Lower leg skin (tissue), 3 donors: ENCODE measurements around the gene DDB1.

Experiments
- CTCF ChIP-seq, 3 donors: fragments of 450-650 bp; IDR thresholded peaks; one replicate each; pipeline ENCODE4 v1.5.1; 2016; ENCODE audit warnings: antibody characterized with exemption in 3 of 3, mild to moderate bottlenecking in 3 of 3, moderate library complexity in 2 of 3
- POLR2A ChIP-seq, 2 donors: fragments of 450-650 bp; IDR thresholded peaks; one replicate each; pipeline ENCODE4 v1.6.1; 2016 to 2017; ENCODE audit warnings: antibody characterized with exemption in 2 of 2, mild to moderate bottlenecking in 1 of 2, moderate library complexity in 1 of 2

GRCh38 chr11:61380884-61381283, 48.0 kb upstream of the DDB1 start:
- TF ChIP-seq CTCF (IDR thresholded peaks at IDR 0.05): no peak
- no peak for TF ChIP-seq POLR2A (IDR thresholded peaks at IDR 0.05)
